Neural cell (in vitro differentiated cells): ENCODE results near the gene GMPPB.
"Not testable (repeated sequence)": the region's sequence is repeated elsewhere in the genome, so short reads cannot be mapped to it uniquely, and the experiment has no call there.

Experiments
- CTCF ChIP-seq: fragments of 450-650 bp; IDR thresholded peaks from 2 replicates; pipeline ENCODE4 v1.5.1; 2014; ENCODE audit warnings: antibody characterized with exemption, mild to moderate bottlenecking, moderate library complexity; ENCODE audit not compliant: poor library complexity, severe bottlenecking
- MXI1 ChIP-seq: fragments of 450-650 bp; conservative IDR thresholded peaks from 2 replicates; pipeline ENCODE4 v1.6.1; 2014; ENCODE audit warnings: antibody characterized with exemption, mild to moderate bottlenecking; ENCODE audit not compliant: poor library complexity, severe bottlenecking

GRCh38 chr3:49691481-49691880 is 32.3 kb downstream of the GMPPB start:
- not testable (repeated sequence) for TF ChIP-seq CTCF, MXI1
